K562 (cell line): Measurements from ENCODE around the gene MITF. TPM values are rescaled to one million over a fixed set of nuclear protein-coding genes. Genes with fewer than 3 reads are reported as not detected.
A peak's percentile ranks its signal among the peaks of the same experiment; 100 is the strongest.

ENCODE experiments used
- ATAC-seq: fragments of 200-7000 bp; cut with Tn5 transposase; 3 replicates; pipeline ENCODE4 v1.9.1; 2020; ENCODE audit warnings: moderate library complexity
- BruUV-seq: library from RNA; stranded (reverse); fragments of 400-500 nt; replicated peaks from 2 replicates; lab custom pipeline; 2021; lab: Mats Ljungman, UMichigan
- CTCF ChIA-PET: fragments of 300-600 bp; formaldehyde crosslinking; extraction: SDS; loops from one replicate; lab custom pipeline; 2021; ENCODE audit warnings: low intra/inter-chr PET ratio; lab: Yijun Ruan, JAX
- POLR2A ChIA-PET: fragments of 300-600, 350-650 bp; sonication (Branson Sonifier 250); formaldehyde crosslinking; extraction: SDS; loops from one replicate; lab custom pipeline; 2021; ENCODE audit warnings: antibody characterized with exemption, inconsistent platforms; lab: Yijun Ruan, JAX
- DNase-seq, 4 experiments: peaks; one replicate each; pipeline versions ENCODE4 v3.0.0 to v3.0.0-alpha.2; 2011 to 2018; ENCODE audit warnings: low spot score in 3 of 4, mixed read lengths in 3 of 4; ENCODE audit errors: extremely low read depth in 1 of 4
- FAIRE-seq: peaks from 2 replicates; lab custom pipeline; 2011; peaks lifted over from hg19 to GRCh38; lab: Jason Lieb, UNC
- H2AFZ ChIP-seq: 2 replicates; pipeline ENCODE4 v1.6.0; 2011; ENCODE audit warnings: low read depth, low read length, control low read depth, inconsistent platforms
- H3K27ac ChIP-seq: fragments of 200-600 bp; 3 replicates; pipeline ENCODE4 v1.8.0; 2011; ENCODE audit warnings: low read depth, mild to moderate bottlenecking, control low read depth, inconsistent platforms, low read length, moderate library complexity, mixed read lengths; ENCODE audit errors: extremely low read depth
- H3K27me3 ChIP-seq, 2 experiments: fragments of 300-600 bp in 1 of 2; 2 replicates in 1 of 2; 3 replicates in 1 of 2; pipeline versions ENCODE4 v1.6.0 to v1.8.0; 2011; ENCODE audit warnings: inconsistent platforms in 2 of 2, low read length in 2 of 2, mild to moderate bottlenecking in 1 of 2, mixed read lengths in 1 of 2, moderate library complexity in 1 of 2; ENCODE audit not compliant: control insufficient read depth in 2 of 2, insufficient read depth in 2 of 2
- H3K36me3 ChIP-seq: fragments of 300-600 bp; 3 replicates; pipeline ENCODE4 v1.8.0; 2011; ENCODE audit warnings: mild to moderate bottlenecking, low read length, inconsistent platforms; ENCODE audit not compliant: control insufficient read depth, insufficient read depth
- H3K4me1 ChIP-seq, 2 experiments: fragments of 200-600 bp in 1 of 2; replicated peaks in 1 of 2; 2 replicates in 1 of 2; 3 replicates in 1 of 2; pipeline versions ENCODE4 v1.5.1 to v1.8.0; 2011; ENCODE audit warnings: inconsistent platforms in 2 of 2, low read length in 2 of 2, mild to moderate bottlenecking in 1 of 2, mixed read lengths in 1 of 2, moderate library complexity in 1 of 2; ENCODE audit not compliant: control insufficient read depth in 2 of 2, insufficient read depth in 2 of 2
- H3K4me2 ChIP-seq: 2 replicates; pipeline ENCODE4 v1.6.1; 2011; ENCODE audit warnings: low read length, control low read depth, inconsistent platforms, mixed read lengths; ENCODE audit not compliant: insufficient read depth
- H3K4me3 ChIP-seq: fragments of 200-600 bp; sonication (generic), shearing (Covaris generic); 2 replicates; pipeline ENCODE4 v1.5.1; 2016; ENCODE audit warnings: control low read depth, inconsistent platforms
- H3K79me2 ChIP-seq: fragments of 200-600 bp; 3 replicates; pipeline ENCODE4 v1.8.0; 2011; ENCODE audit warnings: low read length, inconsistent platforms; ENCODE audit not compliant: control insufficient read depth, insufficient read depth
- H3K9ac ChIP-seq, 2 experiments: 2 replicates each; pipeline versions ENCODE4 v1.6.0 to v1.6.1; 2011; ENCODE audit warnings: low read depth in 2 of 2, low read length in 2 of 2, control low read depth in 1 of 2, inconsistent platforms in 1 of 2, mild to moderate bottlenecking in 1 of 2, mixed read lengths in 1 of 2; ENCODE audit not compliant: insufficient read depth in 1 of 2
- H3K9me1 ChIP-seq: one replicate; pipeline ENCODE4 v1.6.0; 2011; ENCODE audit warnings: inconsistent platforms, mild to moderate bottlenecking, low read length, moderate library complexity; ENCODE audit not compliant: control insufficient read depth, insufficient read depth
- H3K9me3 ChIP-seq: replicated peaks from 2 replicates; pipeline ENCODE4 v1.5.1; 2011; ENCODE audit warnings: low read depth, low read length, inconsistent platforms; ENCODE audit not compliant: control insufficient read depth, insufficient read depth
- H4K20me1 ChIP-seq: replicated peaks from 2 replicates; pipeline ENCODE4 v1.6.1; 2011; ENCODE audit warnings: low read length, inconsistent platforms, mixed read lengths; ENCODE audit not compliant: control insufficient read depth, insufficient read depth
- ATF2 ChIP-seq: sonication (generic); formaldehyde crosslinking; IDR thresholded peaks from 2 replicates; pipeline ENCODE4 v1.8.1; 2022; ENCODE audit warnings: missing genetic modification reagents
- CTCF ChIP-seq, 3 experiments: IDR thresholded peaks in 2 of 3; conservative IDR thresholded peaks in 1 of 3; 2 replicates each; pipeline ENCODE4 v1.5.1; 2011 to 2012; ENCODE audit warnings: low read length in 3 of 3, mild to moderate bottlenecking in 3 of 3, control low read depth in 2 of 3, improper control_type of control experiment in 1 of 3, inconsistent platforms in 1 of 3, low read depth in 1 of 3, mixed read lengths in 1 of 3, moderate library complexity in 1 of 3; ENCODE audit not compliant: insufficient read depth in 2 of 3
- DEAF1 ChIP-seq: fragments of 450-650 bp; formaldehyde crosslinking; IDR thresholded peaks from 2 replicates; pipeline ENCODE4 v1.4.0; 2020; ENCODE audit warnings: mild to moderate bottlenecking, moderate library complexity
- ESRRA ChIP-seq: fragments of 450-650 bp; IDR thresholded peaks from 2 replicates; pipeline ENCODE4 v1.6.1; 2014; ENCODE audit warnings: low read depth, mild to moderate bottlenecking, moderate library complexity, borderline replicate concordance
- EWSR1 ChIP-seq: fragments of 450-650 bp; IDR thresholded peaks from 2 replicates; pipeline ENCODE4 v1.6.1; 2018; ENCODE audit warnings: borderline replicate concordance, mild to moderate bottlenecking, low read depth, moderate library complexity; ENCODE audit not compliant: partially characterized antibody
- FOS ChIP-seq: IDR thresholded peaks from 3 replicates; pipeline ENCODE4 v1.6.1; 2011; ENCODE audit not compliant: insufficient read length; ENCODE audit errors: extremely low read depth
- FOXJ2 ChIP-seq: fragments of 200-800 bp; sonication (Bioruptor generic); IDR thresholded peaks from 2 replicates; pipeline ENCODE4 v1.6.1; 2016; ENCODE audit warnings: missing genetic modification characterization, missing compliant biosample characterization
- KDM1A ChIP-seq, 2 experiments: fragments of 450-650 bp; IDR thresholded peaks; 2 replicates each; pipeline ENCODE4 v1.6.1; 2016; ENCODE audit warnings: mild to moderate bottlenecking in 2 of 2
- LARP7 ChIP-seq: fragments of 450-650 bp; IDR thresholded peaks from 2 replicates; pipeline ENCODE4 v1.6.1; 2016
- NFIC ChIP-seq: fragments of 450-650 bp; IDR thresholded peaks from 2 replicates; pipeline ENCODE4 v1.6.1; 2017; ENCODE audit warnings: mild to moderate bottlenecking, inconsistent platforms
- RAD21 ChIP-seq, 2 experiments: fragments of 250-450 bp in 1 of 2; fragments of 450-650 bp in 1 of 2; sonication (Bioruptor Pico) in 1 of 2; formaldehyde crosslinking in 1 of 2; IDR thresholded peaks in 1 of 2; conservative IDR thresholded peaks in 1 of 2; 2 replicates each; pipeline versions ENCODE4 v1.4.0 to v1.8.0; 2020 to 2022; ENCODE audit warnings: mild to moderate bottlenecking in 2 of 2, moderate library complexity in 1 of 2
- RCOR1 ChIP-seq, 2 experiments: IDR thresholded peaks; 2 replicates each; pipeline ENCODE4 v1.6.1; 2012; ENCODE audit warnings: low read depth in 2 of 2, low read length in 2 of 2, borderline replicate concordance in 1 of 2, improper control_type of control experiment in 1 of 2
- SOX6 ChIP-seq: fragments of 450-650 bp; IDR thresholded peaks from 2 replicates; pipeline ENCODE4 v1.6.1; 2014; ENCODE audit warnings: mild to moderate bottlenecking
- ZNF133 ChIP-seq: fragments of 250-450 bp; sonication (Bioruptor Pico); IDR thresholded peaks from 2 replicates; pipeline ENCODE4 v1.4.0; 2020; ENCODE audit warnings: mild to moderate bottlenecking
- ZNF384 ChIP-seq: IDR thresholded peaks from 2 replicates; pipeline ENCODE4 v1.6.1; 2012; ENCODE audit warnings: low read depth, low read length, improper control_type of control experiment
- WGBS: fragments of 100-300 bp; shearing (Covaris generic); methylation state at CpG from one replicate; pipeline ENCODE4 v1.1.6; 2016; ENCODE audit warnings: low coverage, mixed read lengths; ENCODE audit not compliant: insufficient coverage; ENCODE audit errors: missing lambda C conversion rate; 5-methylcytosine and 5-hydroxymethylcytosine counted together
- in situ Hi-C: fragments of 300-500 bp; cut with MboI; formaldehyde crosslinking; loops from 4 replicates; pipeline ENCODE4 v1.15.0; 2018; ENCODE audit warnings: inconsistent platforms, mixed read lengths
- intact Hi-C: fragments of 100-400 bp; cut with micrococcal nuclease; formaldehyde crosslinking; loops from 2 replicates; pipeline ENCODE4 v1.14.2; 2022
- polyA plus RNA-seq, 8 experiments: library from polyadenylated mRNA; depleted of rRNA in 4 of 8; stranded (reverse) in 5 of 8; unstranded in 3 of 8; fragments of >200 nt; fragmentation: Nextera tagmentation in 2 of 8; fragmentation: Illumina TruSeq in 1 of 8; extraction: Ambion mirVana in 2 of 8; extraction: Trizol in 1 of 8; gene quantifications; 2 replicates each; pipeline versions ENCODE4 v1.2.1 to v1.2.3, GENCODE V29; 2011 to 2014; ENCODE audit warnings: inconsistent platforms in 1 of 8, missing spikeins in 1 of 8
- total RNA-seq, 7 experiments: library from RNA; depleted of rRNA in 6 of 7; stranded (reverse); fragments of >200 nt in 6 of 7; fragmentation: Illumina TruSeq in 2 of 7; extraction: Trizol in 2 of 7; gene quantifications; 2 replicates each; pipeline versions ENCODE4 v1.2.1 to v1.2.3, GENCODE V29; 2011 to 2021; ENCODE audit warnings: low replicate concordance in 1 of 7

The MITF gene
- total and polyA plus RNA-seq, 9 of the 15 experiments (the other 6 are each of a cell fraction or from before 2014, with no cell fraction given) = 5.6 to 14.9 (median 11.1) TPM

GRCh38 chr3:69855436-69856162 lies 116.3 kb downstream of the MITF start:
- H3K27me3 ChIP-seq = no peaks in the 10 kb centered on the region
- peaks cover 6% of the 10 kb centered on the region; the same call in 1 of the 3 replicates for H3K79me2 ChIP-seq
- 2% methylated on average over 5 of the region's 5 CpGs for WGBS
- intact Hi-C loops (loop anchor here (1.0 to 5.0 kb wide), 3 partner anchors 63 to 164 kb away; no protein-coding TSS in a partner anchor), in situ Hi-C loops (no loop called here)
- H3K36me3 ChIP-seq = no peaks in the 10 kb centered on the region
- H3K4me3 ChIP-seq = no peak overlapping the region
- ATAC-seq = peak; percentile 75
- ChIA-PET CTCF (interaction anchor here (0.6 to 1.6 kb wide), 2 partner anchors 161 to 165 kb away, joined by 3 to 6 read pairs; no protein-coding TSS in a partner anchor), POLR2A (no interaction called here)
- H3K4me2 ChIP-seq = no peak overlapping the region
- H2AFZ ChIP-seq = no peak overlapping the region
- H4K20me1 ChIP-seq = 0 out of 2 replicates have a peak, but pooled peaks cover 4% of the 10 kb centered on the region
- no peaks in the 10 kb centered on the region for H3K9me1 ChIP-seq
- H3K9ac ChIP-seq = no peak overlapping the region
- no TSS peak for BruUV-seq
- H3K4me1 ChIP-seq = peaks cover 0 to 3% of the 10 kb centered on the region in 2 experiments; a peak in 3 of 5 replicates
- FAIRE-seq = no peak
- peak in 1 of 4 experiments; percentile 20 for DNase-seq
- H3K9me3 ChIP-seq = no peaks in the 10 kb centered on the region
- no peak overlapping the region for H3K27ac ChIP-seq
- TF ChIP-seq KDM1A (IDR thresholded peaks at IDR 0.05) = peak; percentile 58 to 60
- TF ChIP-seq FOS = no peak
- TF ChIP-seq LARP7 = no peak
- TF ChIP-seq RCOR1 (IDR thresholded peaks at IDR 0.05; ENCODE audit: borderline replicate concordance in 1 of 2, low read depth in 2 of 2, low read length in 2 of 2) = peak in 1 of 2 experiments; percentile 82; a peak in 2 of 4 replicates
- TF ChIP-seq SOX6 = 0 out of 2 replicates have a peak, but pooled peaks have one; percentile 28
- TF ChIP-seq ATF2 = no peak
- 0 out of 2 replicates have a peak, but pooled peaks have one; percentile 28 for TF ChIP-seq ESRRA
- peak; percentile 68 for TF ChIP-seq ZNF384
- TF ChIP-seq DEAF1 (CRISPR knock-in tag) = peak; percentile 56; the same call in 1 of the 2 replicates
- peak in 2 of 3 experiments; percentile 14 to 52; a peak in 2 of 6 replicates for TF ChIP-seq CTCF (IDR thresholded peaks at IDR 0.05 in 2 of 3, conservative IDR thresholded peaks at IDR 0.05 in 1 of 3; ENCODE audit: insufficient read depth in 2 of 3, low read depth in 1 of 3, low read length in 3 of 3)
- TF ChIP-seq ZNF133 (CRISPR knock-in tag) = no peak
- TF ChIP-seq NFIC = peak; percentile 50; the same call in 1 of the 2 replicates
- peak; percentile 50 to 64; a peak in 3 of 4 replicates for TF ChIP-seq RAD21 (CRISPR knock-in tag; conservative IDR thresholded peaks at IDR 0.05 in 1 of 2, IDR thresholded peaks at IDR 0.05 in 1 of 2)
- TF ChIP-seq EWSR1 = no peak
- TF ChIP-seq FOXJ2 (tag) = peak; percentile 92
